HCEC 1CT (cell line): ENCODE measurements around the gene CUBN.

Source experiments
- DNase-seq: peaks from one replicate; pipeline ENCODE4 v3.0.0-alpha.2; 2017

The CUBN gene

DNA sequence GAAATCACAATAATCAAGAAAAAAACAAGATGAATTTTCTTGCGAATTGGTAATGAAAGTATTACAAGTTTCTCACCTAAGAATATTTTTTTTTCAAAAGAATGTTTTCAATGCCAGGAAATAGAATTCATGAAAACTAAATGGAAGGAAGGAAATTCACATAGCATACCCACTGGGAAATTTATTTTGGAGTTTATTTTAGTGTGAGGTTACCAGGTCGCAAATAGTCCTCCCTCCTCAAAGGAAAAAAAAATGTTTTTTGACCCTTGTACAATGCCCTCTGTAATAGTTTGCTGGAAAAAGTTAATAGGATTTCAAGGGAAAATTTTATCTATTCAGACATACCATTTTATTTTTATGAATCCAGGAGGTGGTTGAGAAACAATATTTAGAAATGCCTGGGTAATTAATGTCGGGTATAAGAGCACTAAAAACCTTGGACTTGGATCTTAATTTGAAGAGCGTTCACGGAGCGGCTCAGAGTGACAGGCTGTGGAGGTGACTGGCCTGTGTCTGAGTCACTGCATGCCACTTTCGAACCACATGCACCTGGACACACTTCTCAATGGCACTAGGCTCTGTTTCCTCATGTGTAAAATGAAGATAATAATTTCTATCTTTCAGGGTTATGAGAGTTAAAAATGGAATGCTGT, 28.2 kb downstream of the CUBN start:
- DNase-seq, result no peak

DNA sequence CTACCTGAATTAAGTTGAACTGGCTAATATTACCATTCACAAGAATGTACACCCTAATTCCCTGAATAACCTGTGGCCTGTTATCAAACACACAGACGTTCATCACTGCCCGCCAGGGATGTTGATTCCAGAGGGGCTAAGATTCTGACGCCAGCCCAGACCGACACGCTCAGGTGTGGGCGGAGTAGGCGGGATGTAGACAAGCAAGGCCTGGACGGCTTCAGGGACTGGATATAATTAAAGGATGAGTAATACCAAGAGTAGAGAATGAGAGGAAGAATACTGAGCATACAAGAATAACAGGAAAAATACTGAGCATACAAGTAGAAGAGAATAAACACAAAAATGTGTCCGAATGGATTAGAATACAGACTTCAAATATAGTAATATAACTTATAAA, 29.0 kb downstream of the CUBN start:
- DNase-seq, result no peak

GRCh38 chr10:17098012-17098411, 31.6 kb downstream of the CUBN start:
- DNase-seq, result no peak

- DNase-seq, result no peak
Measured at GRCh38 chr10:17094844-17095243, 34.8 kb downstream of the CUBN start.

DNA sequence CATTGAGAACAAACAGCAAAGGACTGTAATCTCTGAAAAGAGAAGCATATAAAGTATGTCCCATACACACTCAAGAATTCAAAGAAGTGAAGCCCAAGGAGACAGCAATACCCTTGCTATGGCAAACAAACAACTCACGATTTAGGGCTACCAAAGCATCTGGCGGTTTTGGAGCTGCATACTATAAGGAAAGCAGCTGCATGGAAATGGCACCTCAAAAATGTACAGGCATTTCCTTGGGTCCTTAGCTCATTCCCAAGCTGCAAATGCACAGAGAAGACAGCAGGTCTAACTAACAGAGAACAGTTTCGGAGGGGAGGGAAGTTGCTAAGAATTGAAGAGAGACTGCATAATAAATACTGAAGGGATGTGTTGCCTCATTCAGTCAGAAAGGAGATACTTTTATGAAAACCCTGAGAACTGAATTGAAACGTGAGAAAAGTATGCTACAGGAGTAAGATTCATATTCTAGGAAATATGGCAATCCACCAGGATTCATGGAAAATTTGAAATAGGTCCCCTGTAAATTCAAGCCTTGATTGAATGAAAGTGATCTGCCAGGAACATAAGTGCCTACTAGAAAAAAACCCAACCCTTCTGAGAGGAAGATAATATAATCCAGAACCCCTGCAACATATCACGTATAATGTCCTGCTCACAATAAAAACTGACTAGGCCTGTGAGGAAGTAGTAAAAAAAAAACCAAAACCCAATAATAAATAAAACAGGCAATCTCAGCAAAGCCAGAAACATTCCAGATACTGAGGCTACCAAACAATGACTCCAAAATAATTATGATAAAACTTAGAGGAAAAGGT, 36.4 kb downstream of the CUBN start:
- no peak for DNase-seq

- no peak for DNase-seq
Measured at GRCh38 chr10:17092216-17092944, 37.2 kb downstream of the CUBN start.

DNA sequence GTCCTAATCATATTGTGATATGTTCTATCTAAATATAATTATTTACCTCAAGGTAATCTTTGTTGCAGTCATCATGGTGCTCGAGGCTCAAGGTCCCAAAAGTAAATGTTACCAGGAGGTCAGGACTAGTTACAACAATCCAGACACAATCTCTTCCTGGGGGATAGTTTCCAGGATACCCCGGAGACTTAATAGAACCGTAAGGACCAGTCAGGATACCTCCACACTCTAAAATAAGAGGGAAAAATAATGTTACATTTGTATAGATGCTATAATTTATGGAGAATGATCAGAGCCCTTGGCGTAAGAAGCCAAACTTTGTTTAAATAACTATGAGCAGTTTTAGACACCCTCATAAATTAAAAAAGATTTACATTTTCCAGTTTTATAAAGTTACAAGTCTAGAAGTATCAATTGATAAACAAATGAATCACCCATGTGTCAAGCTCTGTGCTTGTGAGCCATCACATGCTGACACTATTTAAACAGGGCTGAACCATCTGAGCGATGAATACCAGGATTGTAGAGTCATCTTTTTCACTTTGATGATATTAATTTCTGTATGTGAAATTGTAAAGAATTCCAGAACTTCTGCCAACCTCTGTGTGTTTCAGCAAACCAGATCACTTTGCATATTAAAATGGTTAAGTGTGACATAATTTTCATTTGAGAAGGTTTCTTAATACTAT, 41.3 kb downstream of the CUBN start:
- DNase-seq, result peak; percentile 93

DNA sequence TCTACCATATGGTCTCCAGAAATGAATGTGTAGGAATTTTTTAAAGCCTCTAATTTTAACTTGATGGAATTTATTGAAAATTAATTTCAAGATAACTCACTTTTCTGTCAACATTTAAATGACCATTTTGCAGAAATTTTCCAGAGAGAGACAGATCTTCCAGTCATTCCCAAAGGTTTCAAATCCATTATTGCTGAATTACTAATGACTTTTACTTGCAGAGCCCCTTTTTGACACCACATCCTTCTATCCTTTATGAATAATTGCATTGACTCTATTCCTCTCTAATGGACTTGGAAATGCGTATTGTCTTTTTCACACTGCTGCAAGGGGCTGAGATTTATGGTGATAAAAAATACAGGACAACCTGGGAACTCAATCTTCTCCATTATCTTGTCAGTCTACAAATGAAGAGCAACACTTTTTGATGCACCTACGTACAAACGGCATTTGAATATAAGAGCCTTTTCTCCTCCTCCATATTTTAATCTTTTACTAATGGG, 42.7 kb downstream of the CUBN start:
- DNase-seq, result no peak

GRCh38 chr10:17085011-17085725, 44.4 kb downstream of the CUBN start:
- peak; percentile 51 for DNase-seq

GRCh38 chr10:17084258-17084657, 45.4 kb downstream of the CUBN start:
- no peak for DNase-seq

GRCh38 chr10:17081431-17081830, 48.2 kb downstream of the CUBN start:
- no peak for DNase-seq

GRCh38 chr10:17077890-17078289, 51.7 kb downstream of the CUBN start:
- no peak for DNase-seq

GRCh38 chr10:17077346-17077781, 52.2 kb downstream of the CUBN start:
- DNase-seq, result peak; percentile 70

DNA sequence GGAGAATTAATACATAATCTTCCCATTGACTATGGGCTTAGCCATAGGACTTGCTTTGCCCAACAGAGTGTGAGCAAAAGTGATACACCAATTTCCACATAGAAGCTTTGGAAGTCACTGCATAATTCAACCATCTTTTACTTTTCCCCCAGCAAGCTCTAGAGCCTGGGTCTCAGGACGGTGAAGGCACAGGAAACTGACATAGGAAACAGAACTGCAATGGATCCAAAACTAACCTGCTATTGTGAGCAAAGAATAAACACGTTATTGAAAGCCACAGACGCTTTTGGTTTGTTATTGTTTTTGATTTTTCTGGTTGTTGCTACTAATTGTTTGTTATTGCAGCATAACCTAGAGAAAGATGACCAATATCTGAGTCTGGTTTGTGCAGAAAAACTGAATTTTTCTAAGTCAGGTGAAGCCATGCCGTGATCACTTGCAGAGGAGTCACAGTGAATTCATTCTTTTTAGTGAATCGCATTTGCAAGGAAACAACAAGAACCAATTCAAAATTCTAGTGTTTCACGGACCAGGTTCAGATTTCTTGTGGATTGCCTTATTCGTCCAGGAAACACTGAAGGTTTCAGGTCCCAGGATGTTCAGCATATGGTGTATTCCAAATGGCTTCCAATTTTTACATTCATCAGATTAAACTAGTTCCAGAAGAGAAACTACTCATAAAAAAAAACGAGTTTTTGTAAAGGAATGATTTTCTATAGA, 52.8 kb downstream of the CUBN start:
- DNase-seq, result no peak

DNA sequence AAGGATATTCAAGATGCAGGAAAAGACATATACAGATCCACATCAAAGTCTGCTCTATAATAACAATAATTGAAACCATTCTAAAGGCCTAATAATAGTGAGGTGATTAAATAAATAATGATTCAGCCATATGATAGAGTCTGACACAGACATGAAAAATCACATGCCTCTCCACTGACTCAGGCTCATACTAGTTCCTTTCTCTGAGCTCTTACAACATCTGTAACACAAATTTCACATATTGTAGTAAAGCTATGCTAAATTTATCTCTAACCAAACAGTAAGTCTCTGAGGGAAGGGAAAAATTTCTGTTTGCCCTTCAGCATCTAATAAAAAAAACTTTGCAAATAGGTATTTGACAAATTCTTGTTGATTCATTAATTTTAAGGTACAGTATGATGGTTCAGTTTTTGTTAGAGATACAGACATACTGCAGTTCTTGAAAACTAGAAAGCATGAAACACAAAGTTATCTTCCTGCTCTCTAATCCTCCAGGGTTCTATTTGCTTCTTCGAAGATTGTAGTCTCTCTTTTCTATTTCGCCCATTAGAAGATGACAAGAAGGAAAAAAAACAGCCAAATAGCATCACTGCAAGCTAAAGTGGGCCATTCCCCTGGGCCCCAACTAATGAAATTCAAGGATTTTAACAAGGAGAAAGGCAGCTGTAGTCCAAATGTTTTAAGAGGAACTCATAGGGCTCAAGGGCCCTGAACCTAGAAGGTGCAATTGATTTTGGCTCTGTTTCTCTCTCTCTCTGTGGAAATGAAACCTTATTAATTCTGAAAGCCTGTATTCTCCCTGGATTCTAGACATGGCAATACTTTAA, 53.9 kb downstream of the CUBN start:
- peak; percentile 99 for DNase-seq

- peak; percentile 77 for DNase-seq
Measured at GRCh38 chr10:17074541-17074847, 55.1 kb downstream of the CUBN start.

- no peak for DNase-seq
Measured at GRCh38 chr10:17073725-17074540, 55.7 kb downstream of the CUBN start.

- no peak for DNase-seq
Measured at GRCh38 chr10:17068953-17069352, 60.7 kb downstream of the CUBN start.

- DNase-seq, result no peak
Measured at GRCh38 chr10:17067376-17068264, 62.0 kb downstream of the CUBN start.
